DOHH2 (cell line): ENCODE results near the gene CALCR.

ENCODE experiments used
- H3F3A ChIP-seq: fragments of 200-600 bp; sonication (generic), shearing (Covaris generic); 2 replicates; pipeline ENCODE4 v1.6.0; 2016; ENCODE audit warnings: antibody characterized with exemption, mild to moderate bottlenecking; ENCODE audit not compliant: control insufficient read depth, insufficient read depth
- H3K27ac ChIP-seq: fragments of 200-600 bp; sonication (generic); 2 replicates; pipeline ENCODE4 v1.5.1; 2014; ENCODE audit warnings: low read depth, mild to moderate bottlenecking, low read length, moderate library complexity
- H3K27me3 ChIP-seq: fragments of 200-600 bp; sonication (generic); 2 replicates; pipeline ENCODE4 v1.6.1; 2014; ENCODE audit warnings: mild to moderate bottlenecking, low read length, mixed read lengths; ENCODE audit not compliant: control insufficient read depth
- H3K36me3 ChIP-seq: fragments of 200-600 bp; sonication (generic); 2 replicates; pipeline ENCODE4 v1.6.1; 2014; ENCODE audit warnings: mild to moderate bottlenecking, low read length, moderate library complexity, mixed read lengths; ENCODE audit not compliant: control insufficient read depth
- H3K4me1 ChIP-seq: fragments of 200-600 bp; sonication (generic); 2 replicates; pipeline ENCODE4 v1.6.1; 2014; ENCODE audit warnings: mild to moderate bottlenecking, low read length, mixed read lengths; ENCODE audit not compliant: control insufficient read depth
- H3K4me2 ChIP-seq: fragments of 200-600 bp; sonication (generic); 2 replicates; pipeline ENCODE4 v1.6.0; 2014; ENCODE audit warnings: mild to moderate bottlenecking, low read length, moderate library complexity
- H3K4me3 ChIP-seq: fragments of 200-600 bp; sonication (generic); 2 replicates; pipeline ENCODE4 v1.5.1; 2014; ENCODE audit warnings: mild to moderate bottlenecking, low read length, mixed read lengths
- H3K79me2 ChIP-seq: fragments of 200-600 bp; sonication (generic); 2 replicates; pipeline ENCODE4 v1.6.1; 2014; ENCODE audit warnings: mild to moderate bottlenecking, low read length, mixed read lengths; ENCODE audit not compliant: control insufficient read depth
- H3K9me2 ChIP-seq: fragments of 200-600 bp; sonication (generic); replicated peaks from 2 replicates; pipeline ENCODE4 v1.6.1; 2014; ENCODE audit warnings: mild to moderate bottlenecking, low read length, mixed read lengths; ENCODE audit not compliant: control insufficient read depth
- H3K9me3 ChIP-seq: fragments of 200-600 bp; sonication (generic); 2 replicates; pipeline ENCODE4 v1.6.1; 2014; ENCODE audit warnings: antibody characterized with exemption, low read length, mixed read lengths; ENCODE audit not compliant: control insufficient read depth, insufficient read depth
- H4K20me1 ChIP-seq: fragments of 200-600 bp; sonication (generic); 2 replicates; pipeline ENCODE4 v1.6.0; 2014; ENCODE audit warnings: low read depth, mild to moderate bottlenecking, antibody characterized with exemption, low read length, moderate library complexity; ENCODE audit not compliant: control insufficient read depth, insufficient read depth
- EZH2phosphoT487 ChIP-seq: fragments of 200-600 bp; sonication (generic); IDR thresholded peaks from 2 replicates; pipeline ENCODE4 v1.6.1; 2017; ENCODE audit warnings: borderline replicate concordance, mild to moderate bottlenecking, antibody characterized with exemption, low read length, moderate library complexity, mixed read lengths
- TF ChIP-seq, protein P1 (sequence below): fragments of 200-600 bp; sonication (generic); IDR thresholded peaks from one replicate; pipeline ENCODE4 v1.5.1; 2014; ENCODE audit warnings: antibody characterized with exemption, mild to moderate bottlenecking, low read depth, low read length; ENCODE audit not compliant: poor library complexity, severe bottlenecking

The CALCR gene

DNA sequence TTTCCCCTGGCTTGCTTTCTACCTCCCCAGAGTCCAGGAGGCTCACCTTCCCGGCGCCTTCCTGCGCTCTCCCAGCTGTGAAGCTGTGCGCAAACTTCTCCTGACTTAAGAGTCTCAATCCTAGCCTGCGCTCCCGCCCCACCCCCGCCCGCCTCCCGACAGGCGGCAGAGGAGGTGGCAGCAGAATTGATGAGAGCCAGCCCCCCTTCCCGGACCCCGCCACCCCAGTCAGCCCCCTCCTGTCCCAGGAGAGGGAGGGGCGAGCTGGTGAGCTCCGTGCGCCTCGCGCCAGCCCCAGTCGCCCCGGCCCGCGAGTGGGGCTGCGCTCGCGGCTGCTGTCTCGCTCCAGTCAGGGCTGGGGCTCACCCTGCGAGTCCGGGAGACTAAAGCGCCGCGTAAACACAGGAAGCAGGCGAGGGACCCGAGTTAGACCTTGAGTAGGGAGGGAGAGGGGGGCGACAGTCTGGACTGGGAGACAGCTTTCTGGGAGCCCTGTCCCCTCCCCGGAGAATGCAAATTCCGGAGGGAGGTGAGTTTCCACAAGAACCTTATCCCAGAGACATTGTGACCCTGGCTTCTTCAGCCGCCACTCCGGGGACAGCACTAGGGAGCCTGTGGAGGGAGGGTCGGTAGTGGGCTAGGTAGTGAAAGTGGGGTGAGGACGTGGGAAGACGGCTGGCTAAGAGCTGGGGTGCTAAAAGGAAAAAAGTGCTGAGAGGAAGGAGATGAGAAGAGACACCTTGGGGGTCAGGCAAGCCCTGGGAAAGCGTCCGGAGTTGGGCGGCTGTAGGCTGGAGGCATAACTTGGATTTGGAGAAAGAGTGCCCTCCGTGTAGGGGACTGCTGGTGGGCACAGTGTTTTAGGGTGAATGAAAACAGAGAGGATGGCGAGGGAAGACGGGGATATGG, at the start of gene CALCR:
CALCR (minus strand) TSS at position 79 of the 909 bp plus-strand sequence. CDS start 87,743 bp downstream, outside the sequence.
- Histone ChIP-seq H3K27me3 (peaks cover 48% of the 10 kb centered on the region), H3K27ac (no peak within 1 kb of the TSS), H4K20me1 (no peaks in the 10 kb centered on the region), H3F3A (no peaks in the 10 kb centered on the region), H3K9me3 (peaks cover 8% of the 10 kb centered on the region; the same call in 1 of the 2 replicates), H3K36me3 (no peaks in the 10 kb centered on the region), H3K4me3 (no peak within 1 kb of the TSS), H3K9me2 (no peaks in the 10 kb centered on the region), H3K79me2 (no peaks in the 10 kb centered on the region), H3K4me1 (no peaks in the 10 kb centered on the region), H3K4me2 (no peak within 1 kb of the TSS)
- TF ChIP-seq EZH2phosphoT487, result no peak
- TF ChIP-seq, protein P1, sequence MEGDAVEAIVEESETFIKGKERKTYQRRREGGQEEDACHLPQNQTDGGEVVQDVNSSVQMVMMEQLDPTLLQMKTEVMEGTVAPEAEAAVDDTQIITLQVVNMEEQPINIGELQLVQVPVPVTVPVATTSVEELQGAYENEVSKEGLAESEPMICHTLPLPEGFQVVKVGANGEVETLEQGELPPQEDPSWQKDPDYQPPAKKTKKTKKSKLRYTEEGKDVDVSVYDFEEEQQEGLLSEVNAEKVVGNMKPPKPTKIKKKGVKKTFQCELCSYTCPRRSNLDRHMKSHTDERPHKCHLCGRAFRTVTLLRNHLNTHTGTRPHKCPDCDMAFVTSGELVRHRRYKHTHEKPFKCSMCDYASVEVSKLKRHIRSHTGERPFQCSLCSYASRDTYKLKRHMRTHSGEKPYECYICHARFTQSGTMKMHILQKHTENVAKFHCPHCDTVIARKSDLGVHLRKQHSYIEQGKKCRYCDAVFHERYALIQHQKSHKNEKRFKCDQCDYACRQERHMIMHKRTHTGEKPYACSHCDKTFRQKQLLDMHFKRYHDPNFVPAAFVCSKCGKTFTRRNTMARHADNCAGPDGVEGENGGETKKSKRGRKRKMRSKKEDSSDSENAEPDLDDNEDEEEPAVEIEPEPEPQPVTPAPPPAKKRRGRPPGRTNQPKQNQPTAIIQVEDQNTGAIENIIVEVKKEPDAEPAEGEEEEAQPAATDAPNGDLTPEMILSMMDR, result no peak

- Histone ChIP-seq H3F3A (no peaks in the 10 kb centered on the region), H3K79me2 (no peaks in the 10 kb centered on the region), H3K36me3 (no peaks in the 10 kb centered on the region), H4K20me1 (no peaks in the 10 kb centered on the region), H3K9me2 (no peaks in the 10 kb centered on the region), H3K4me3 (no peak overlapping the region), H3K4me2 (no peak overlapping the region), H3K27me3 (peaks cover 4% of the 10 kb centered on the region), H3K9me3 (no peaks in the 10 kb centered on the region), H3K4me1 (no peaks in the 10 kb centered on the region), H3K27ac (no peak overlapping the region)
- no peak for TF ChIP-seq EZH2phosphoT487
- TF ChIP-seq, protein P1, result no peak
These were observed 49.3 kb upstream of the CALCR start for GRCh38 chr7:93623816-93624215.

DNA sequence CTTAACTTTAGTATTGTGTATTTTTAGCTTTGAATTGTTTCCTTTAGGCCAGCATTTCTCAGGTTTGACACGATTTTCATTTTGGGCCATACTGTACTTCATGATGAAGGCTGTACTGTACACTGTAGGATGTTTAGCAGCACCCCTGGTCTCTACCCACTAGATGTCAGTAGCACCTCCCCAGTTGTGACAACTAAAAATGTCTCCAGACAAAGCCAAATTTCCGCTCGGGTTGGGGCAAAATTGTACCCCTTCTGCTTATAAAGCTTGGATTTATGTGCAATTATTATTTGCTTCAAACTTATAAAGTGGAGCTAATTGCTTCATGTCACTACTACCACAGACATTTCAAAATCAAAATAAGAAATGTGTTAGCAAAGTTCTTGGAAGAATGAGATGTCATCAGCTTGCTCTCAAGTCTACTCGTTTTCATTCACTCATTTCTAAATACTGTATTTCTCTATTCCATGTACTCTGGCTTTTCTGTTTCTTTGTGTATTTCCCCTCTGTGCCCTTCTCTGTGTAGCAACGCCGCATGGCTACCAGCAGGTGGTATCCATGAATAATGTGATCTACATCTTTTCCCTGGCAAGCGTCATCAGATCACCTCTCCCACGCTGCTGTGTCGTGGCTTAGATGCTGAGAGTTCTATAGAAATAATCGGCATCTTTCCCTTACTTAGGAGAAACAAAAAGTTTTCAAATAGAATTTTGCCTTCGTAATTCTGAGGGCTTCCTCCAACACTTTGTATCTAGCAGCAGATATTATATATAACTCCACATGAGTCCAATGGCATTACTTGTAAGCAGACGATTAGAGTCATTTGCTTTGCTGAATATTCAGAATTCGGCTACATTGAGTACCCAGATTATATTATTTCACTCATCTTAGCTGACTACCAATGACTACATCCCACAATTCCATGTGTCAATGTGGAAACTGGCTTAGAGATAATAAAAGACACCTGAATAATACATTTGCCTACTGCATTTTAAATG, 47.8 kb upstream of the CALCR start:
- Histone ChIP-seq H3K79me2 (no peaks in the 10 kb centered on the region), H3K27me3 (peaks cover 4% of the 10 kb centered on the region), H3K4me2 (no peak overlapping the region), H3K9me2 (no peaks in the 10 kb centered on the region), H3K9me3 (no peaks in the 10 kb centered on the region), H3K4me3 (no peak overlapping the region), H3K4me1 (no peaks in the 10 kb centered on the region), H3F3A (no peaks in the 10 kb centered on the region), H3K36me3 (no peaks in the 10 kb centered on the region), H3K27ac (no peak overlapping the region), H4K20me1 (no peaks in the 10 kb centered on the region)
- TF ChIP-seq, protein P1, result peak; percentile 38
- TF ChIP-seq EZH2phosphoT487, result no peak
